ENCODE data around the gene CACNA1H.

DNA sequence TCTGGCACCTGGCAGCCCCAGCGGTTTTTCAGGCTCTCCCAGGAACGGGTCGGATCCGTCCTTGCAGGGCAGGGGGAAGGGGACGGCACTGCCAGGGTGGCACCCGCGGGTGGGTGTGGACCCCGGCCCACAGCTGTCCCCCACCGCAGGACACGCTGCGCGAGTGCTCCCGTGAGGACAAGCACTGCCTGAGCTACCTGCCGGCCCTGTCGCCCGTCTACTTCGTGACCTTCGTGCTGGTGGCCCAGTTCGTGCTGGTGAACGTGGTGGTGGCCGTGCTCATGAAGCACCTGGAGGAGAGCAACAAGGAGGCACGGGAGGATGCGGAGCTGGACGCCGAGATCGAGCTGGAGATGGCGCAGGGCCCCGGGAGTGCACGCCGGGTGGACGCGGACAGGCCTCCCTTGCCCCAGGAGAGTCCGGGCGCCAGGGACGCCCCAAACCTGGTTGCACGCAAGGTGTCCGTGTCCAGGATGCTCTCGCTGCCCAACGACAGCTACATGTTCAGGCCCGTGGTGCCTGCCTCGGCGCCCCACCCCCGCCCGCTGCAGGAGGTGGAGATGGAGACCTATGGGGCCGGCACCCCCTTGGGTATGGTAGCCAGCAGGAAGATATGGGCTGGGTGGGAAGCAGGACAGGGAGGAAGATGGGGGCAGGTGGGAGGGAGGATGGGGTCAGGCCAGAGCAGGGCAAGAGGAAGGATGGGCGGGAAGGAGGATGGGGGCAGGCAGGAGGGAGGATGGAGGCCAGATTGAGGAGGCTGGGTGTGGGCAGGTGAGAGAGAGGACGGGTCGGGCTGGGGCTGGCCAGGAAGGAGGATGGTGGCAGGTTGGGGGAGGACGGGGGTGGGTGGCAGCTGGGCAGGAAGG, 65.4 kb downstream of the CACNA1H start:
- TF ChIP-seq, protein P1, sequence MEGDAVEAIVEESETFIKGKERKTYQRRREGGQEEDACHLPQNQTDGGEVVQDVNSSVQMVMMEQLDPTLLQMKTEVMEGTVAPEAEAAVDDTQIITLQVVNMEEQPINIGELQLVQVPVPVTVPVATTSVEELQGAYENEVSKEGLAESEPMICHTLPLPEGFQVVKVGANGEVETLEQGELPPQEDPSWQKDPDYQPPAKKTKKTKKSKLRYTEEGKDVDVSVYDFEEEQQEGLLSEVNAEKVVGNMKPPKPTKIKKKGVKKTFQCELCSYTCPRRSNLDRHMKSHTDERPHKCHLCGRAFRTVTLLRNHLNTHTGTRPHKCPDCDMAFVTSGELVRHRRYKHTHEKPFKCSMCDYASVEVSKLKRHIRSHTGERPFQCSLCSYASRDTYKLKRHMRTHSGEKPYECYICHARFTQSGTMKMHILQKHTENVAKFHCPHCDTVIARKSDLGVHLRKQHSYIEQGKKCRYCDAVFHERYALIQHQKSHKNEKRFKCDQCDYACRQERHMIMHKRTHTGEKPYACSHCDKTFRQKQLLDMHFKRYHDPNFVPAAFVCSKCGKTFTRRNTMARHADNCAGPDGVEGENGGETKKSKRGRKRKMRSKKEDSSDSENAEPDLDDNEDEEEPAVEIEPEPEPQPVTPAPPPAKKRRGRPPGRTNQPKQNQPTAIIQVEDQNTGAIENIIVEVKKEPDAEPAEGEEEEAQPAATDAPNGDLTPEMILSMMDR (IDR thresholded peaks at IDR 0.05): no peak
- TF ChIP-seq POLR2AphosphoS5 (IDR thresholded peaks at IDR 0.05; ENCODE audit: low read depth, low read length) (no peak), SIN3A (IDR thresholded peaks at IDR 0.05; ENCODE audit: borderline replicate concordance, insufficient read depth, low read depth, low read length) (no peak), TCF7L2 (IDR thresholded peaks at IDR 0.05; ENCODE audit: low read depth, low read length) (no peak)
- TF ChIP-seq, protein P2, sequence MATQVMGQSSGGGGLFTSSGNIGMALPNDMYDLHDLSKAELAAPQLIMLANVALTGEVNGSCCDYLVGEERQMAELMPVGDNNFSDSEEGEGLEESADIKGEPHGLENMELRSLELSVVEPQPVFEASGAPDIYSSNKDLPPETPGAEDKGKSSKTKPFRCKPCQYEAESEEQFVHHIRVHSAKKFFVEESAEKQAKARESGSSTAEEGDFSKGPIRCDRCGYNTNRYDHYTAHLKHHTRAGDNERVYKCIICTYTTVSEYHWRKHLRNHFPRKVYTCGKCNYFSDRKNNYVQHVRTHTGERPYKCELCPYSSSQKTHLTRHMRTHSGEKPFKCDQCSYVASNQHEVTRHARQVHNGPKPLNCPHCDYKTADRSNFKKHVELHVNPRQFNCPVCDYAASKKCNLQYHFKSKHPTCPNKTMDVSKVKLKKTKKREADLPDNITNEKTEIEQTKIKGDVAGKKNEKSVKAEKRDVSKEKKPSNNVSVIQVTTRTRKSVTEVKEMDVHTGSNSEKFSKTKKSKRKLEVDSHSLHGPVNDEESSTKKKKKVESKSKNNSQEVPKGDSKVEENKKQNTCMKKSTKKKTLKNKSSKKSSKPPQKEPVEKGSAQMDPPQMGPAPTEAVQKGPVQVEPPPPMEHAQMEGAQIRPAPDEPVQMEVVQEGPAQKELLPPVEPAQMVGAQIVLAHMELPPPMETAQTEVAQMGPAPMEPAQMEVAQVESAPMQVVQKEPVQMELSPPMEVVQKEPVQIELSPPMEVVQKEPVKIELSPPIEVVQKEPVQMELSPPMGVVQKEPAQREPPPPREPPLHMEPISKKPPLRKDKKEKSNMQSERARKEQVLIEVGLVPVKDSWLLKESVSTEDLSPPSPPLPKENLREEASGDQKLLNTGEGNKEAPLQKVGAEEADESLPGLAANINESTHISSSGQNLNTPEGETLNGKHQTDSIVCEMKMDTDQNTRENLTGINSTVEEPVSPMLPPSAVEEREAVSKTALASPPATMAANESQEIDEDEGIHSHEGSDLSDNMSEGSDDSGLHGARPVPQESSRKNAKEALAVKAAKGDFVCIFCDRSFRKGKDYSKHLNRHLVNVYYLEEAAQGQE (IDR thresholded peaks at IDR 0.05; ENCODE audit: insufficient read depth in 1 of 2, low read depth in 2 of 2, low read length in 1 of 2): no peak
